GM23248 (cell line): ENCODE data around the gene CLEC2B. TPM values are rescaled to one million over a fixed set of nuclear protein-coding genes. Genes with fewer than 3 reads are reported as not detected.

ENCODE experiments used
- DNase-seq: peaks from one replicate; pipeline ENCODE4 v3.0.0-alpha.2; 2015
- H2AFZ ChIP-seq: fragments of 200-600 bp; sonication (generic); 2 replicates; pipeline ENCODE4 v1.6.1; 2016; ENCODE audit warnings: antibody characterized with exemption
- H3F3A ChIP-seq: fragments of 200-600 bp; sonication (generic); 2 replicates; pipeline ENCODE4 v1.6.1; 2016; ENCODE audit warnings: mild to moderate bottlenecking, antibody characterized with exemption, mixed run types; ENCODE audit not compliant: insufficient read depth
- H3K27ac ChIP-seq: fragments of 200-600 bp; sonication (generic); 2 replicates; pipeline ENCODE4 v1.5.1; 2016; ENCODE audit warnings: mild to moderate bottlenecking
- H3K27me3 ChIP-seq: fragments of 200-600 bp; sonication (generic); replicated peaks from 2 replicates; pipeline ENCODE4 v1.6.1; 2016; ENCODE audit warnings: mild to moderate bottlenecking; ENCODE audit not compliant: insufficient read depth
- H3K36me3 ChIP-seq: fragments of 200-600 bp; sonication (generic); 2 replicates; pipeline ENCODE4 v1.6.1; 2016; ENCODE audit warnings: low read depth, mild to moderate bottlenecking
- H3K4me1 ChIP-seq: fragments of 200-600 bp; sonication (generic); 2 replicates; pipeline ENCODE4 v1.6.1; 2016; ENCODE audit warnings: mild to moderate bottlenecking; ENCODE audit not compliant: insufficient read depth
- H3K4me2 ChIP-seq: fragments of 200-600 bp; sonication (generic); one replicate; pipeline ENCODE4 v1.6.1; 2016; ENCODE audit warnings: mild to moderate bottlenecking; ENCODE audit not compliant: unreplicated experiment
- H3K4me3 ChIP-seq: fragments of 200-600 bp; sonication (generic); 2 replicates; pipeline ENCODE4 v1.5.1; 2016; ENCODE audit warnings: mild to moderate bottlenecking
- H3K79me2 ChIP-seq: fragments of 200-600 bp; sonication (generic); 2 replicates; pipeline ENCODE4 v1.6.1; 2016; ENCODE audit warnings: mild to moderate bottlenecking; ENCODE audit not compliant: insufficient read depth
- H3K9ac ChIP-seq: fragments of 200-600 bp; sonication (generic); 2 replicates; pipeline ENCODE4 v1.6.1; 2016; ENCODE audit warnings: mild to moderate bottlenecking
- H3K9me2 ChIP-seq: fragments of 200-600 bp; sonication (generic); 2 replicates; pipeline ENCODE4 v1.6.1; 2016; ENCODE audit warnings: mixed run types, mild to moderate bottlenecking, moderate library complexity; ENCODE audit not compliant: insufficient read depth
- H3K9me3 ChIP-seq: fragments of 200-600 bp; sonication (generic); one replicate; pipeline ENCODE4 v1.6.1; 2017; ENCODE audit warnings: low read depth
- H4K20me1 ChIP-seq: fragments of 200-600 bp; sonication (generic); 2 replicates; pipeline ENCODE4 v1.6.0; 2016; ENCODE audit not compliant: insufficient read depth
- EZH2 ChIP-seq: fragments of 200-600 bp; sonication (generic); IDR thresholded peaks from 2 replicates; pipeline ENCODE4 v1.6.1; 2018; ENCODE audit warnings: antibody characterized with exemption, mild to moderate bottlenecking; ENCODE audit not compliant: insufficient read depth, poor library complexity, severe bottlenecking
- EZH2phosphoT487 ChIP-seq: fragments of 200-600 bp; sonication (generic); IDR thresholded peaks from 2 replicates; pipeline ENCODE4 v1.6.1; 2018; ENCODE audit warnings: antibody characterized with exemption, moderate library complexity, mild to moderate bottlenecking, low read depth; ENCODE audit not compliant: insufficient read depth
- WGBS, 2 experiments: methylation state at CpG; one replicate each; pipeline ENCODE4 v1.1.6; 2015 to 2017; ENCODE audit warnings: low lambda C conversion rate in 2 of 2, low coverage in 1 of 2; ENCODE audit errors: missing lambda C conversion rate in 2 of 2; 5-methylcytosine and 5-hydroxymethylcytosine counted together
- in situ Hi-C: fragments of 300-500 bp; cut with MboI; formaldehyde crosslinking; loops from 2 replicates; pipeline ENCODE4 v1.15.0; 2020
- polyA plus RNA-seq: library from polyadenylated mRNA; unstranded; fragments of >200 nt; fragmentation: Nextera tagmentation; extraction: Ambion mirVana; gene quantifications from 2 replicates; pipeline ENCODE4 v1.2.1, GENCODE V29; 2016
- total RNA-seq: library from RNA; depleted of rRNA; stranded (reverse); fragments of >200 nt; shearing (Covaris generic); gene quantifications from 2 replicates; pipeline ENCODE4 v1.2.3, GENCODE V29; 2014

CLEC2B gene
- total and polyA plus RNA-seq, 2 experiments from 2014 or later, result 7.2 to 12.2 TPM

DNA sequence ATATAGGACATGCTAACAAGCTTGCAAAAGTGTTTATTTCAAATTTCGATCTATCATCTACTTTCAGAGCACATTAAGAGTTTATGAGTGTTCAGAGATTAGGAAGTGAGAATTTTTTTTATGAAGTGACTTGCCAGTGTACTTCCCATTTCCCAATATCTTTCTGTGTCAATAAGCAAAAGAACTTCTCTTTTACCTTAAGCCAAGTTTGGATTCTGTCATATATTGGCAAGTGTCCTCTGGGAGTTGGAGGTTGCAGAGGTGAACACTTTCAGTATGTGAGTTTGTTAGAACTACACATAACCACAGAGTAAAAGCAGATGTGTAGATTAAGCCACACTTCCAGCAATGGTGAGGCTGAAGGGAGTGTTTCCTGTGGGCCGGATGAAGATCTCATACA, 58.5 kb downstream of the CLEC2B start:
- Histone ChIP-seq H3K9me2 (no peaks in the 10 kb centered on the region), H3K9ac (no peak overlapping the region), H3F3A (no peaks in the 10 kb centered on the region), H3K27ac (no peak overlapping the region), H3K79me2 (no peaks in the 10 kb centered on the region), H3K4me3 (no peak overlapping the region), H3K27me3 (no peaks in the 10 kb centered on the region; the same call in 1 of the 2 replicates), H3K4me2 (no peak overlapping the region), H3K4me1 (no peaks in the 10 kb centered on the region), H4K20me1 (no peaks in the 10 kb centered on the region), H3K9me3 (no peaks in the 10 kb centered on the region), H2AFZ (no peak overlapping the region), H3K36me3 (no peaks in the 10 kb centered on the region)
- no peak for TF ChIP-seq EZH2phosphoT487
- no peak for TF ChIP-seq EZH2
- in situ Hi-C loops, result loop anchor here (25.0 kb wide), 1 partner anchor 327 kb away; the partner anchor contains the start of gene CLEC7A
- DNase-seq, result no peak
- 42 to 48% methylated on average over 2 of the region's 2 CpGs for whole genome bisulfite sequencing, 2 experiments

DNA sequence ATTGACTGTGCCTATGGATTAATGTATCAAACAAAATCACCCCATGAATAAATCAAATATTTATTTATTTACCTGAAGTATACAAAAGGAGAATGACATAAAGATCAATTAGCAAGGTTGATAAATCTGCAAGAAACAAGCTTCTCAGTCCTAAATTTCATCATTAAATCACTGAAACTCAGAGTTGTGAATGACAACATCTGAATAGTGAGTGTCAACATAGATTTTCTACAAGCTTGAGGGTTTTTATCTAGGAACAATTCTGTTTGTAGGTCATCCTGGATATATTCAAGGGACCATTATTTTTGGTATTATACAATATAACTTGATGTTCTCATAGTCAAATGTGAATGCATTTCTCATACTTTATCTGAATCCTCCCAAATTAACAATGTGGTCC, 59.3 kb downstream of the CLEC2B start:
- no peaks in the 10 kb centered on the region for H3K9me2 ChIP-seq
- H3K9ac ChIP-seq, result no peak overlapping the region
- no peaks in the 10 kb centered on the region for H4K20me1 ChIP-seq
- no peak overlapping the region for H3K27ac ChIP-seq
- H2AFZ ChIP-seq, result no peak overlapping the region
- H3K4me2 ChIP-seq, result no peak overlapping the region
- H3K4me3 ChIP-seq, result no peak overlapping the region
- H3K36me3 ChIP-seq, result no peaks in the 10 kb centered on the region
- no peaks in the 10 kb centered on the region for H3K27me3 ChIP-seq
- no peaks in the 10 kb centered on the region for H3K79me2 ChIP-seq
- in situ Hi-C loops, result loop anchor here (25.0 kb wide), 1 partner anchor 327 kb away; the partner anchor contains the start of gene CLEC7A
- no peaks in the 10 kb centered on the region for H3K4me1 ChIP-seq
- H3K9me3 ChIP-seq, result no peaks in the 10 kb centered on the region
- no peak for DNase-seq
- no peaks in the 10 kb centered on the region for H3F3A ChIP-seq
- TF ChIP-seq EZH2phosphoT487, result no peak
- no peak for TF ChIP-seq EZH2

DNA sequence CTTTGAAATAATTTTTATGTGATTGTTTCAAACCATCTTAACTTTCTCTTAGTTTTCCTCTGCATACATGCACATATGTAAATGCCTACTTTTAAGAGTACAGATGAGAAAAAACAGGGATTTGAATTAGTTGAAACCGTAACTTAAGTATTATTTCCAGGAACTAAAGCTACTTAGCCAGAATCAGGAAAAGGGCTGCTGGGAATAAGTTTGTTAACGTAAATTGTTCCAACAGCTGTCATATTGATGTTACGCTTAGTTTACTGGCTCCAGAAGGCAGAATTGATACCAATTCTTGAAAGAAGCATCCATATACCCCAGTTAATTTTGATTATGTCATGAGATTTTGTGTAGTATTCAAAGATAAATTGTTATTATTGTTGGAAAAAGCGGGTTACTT, 59.8 kb downstream of the CLEC2B start:
- no peak for TF ChIP-seq EZH2
- no peak for TF ChIP-seq EZH2phosphoT487
- in situ Hi-C loops, result loop anchor here (25.0 kb wide), 1 partner anchor 328 kb away; the partner anchor contains the start of gene CLEC7A
- H3K27me3 ChIP-seq, result no peaks in the 10 kb centered on the region
- no peaks in the 10 kb centered on the region for H3K9me2 ChIP-seq
- no peak overlapping the region for H3K4me3 ChIP-seq
- DNase-seq, result no peak
- H3K27ac ChIP-seq, result no peak overlapping the region
- WGBS, 2 experiments, result 83 to 88% methylated on average over 4 of the region's 4 CpGs
- H3K9ac ChIP-seq, result no peak overlapping the region
- no peaks in the 10 kb centered on the region for H3K36me3 ChIP-seq
- H3K79me2 ChIP-seq, result no peaks in the 10 kb centered on the region
- H3K4me1 ChIP-seq, result no peaks in the 10 kb centered on the region
- no peaks in the 10 kb centered on the region for H4K20me1 ChIP-seq
- H3K4me2 ChIP-seq, result no peak overlapping the region
- H3K9me3 ChIP-seq, result no peaks in the 10 kb centered on the region
- no peak overlapping the region for H2AFZ ChIP-seq
- no peaks in the 10 kb centered on the region for H3F3A ChIP-seq

DNA sequence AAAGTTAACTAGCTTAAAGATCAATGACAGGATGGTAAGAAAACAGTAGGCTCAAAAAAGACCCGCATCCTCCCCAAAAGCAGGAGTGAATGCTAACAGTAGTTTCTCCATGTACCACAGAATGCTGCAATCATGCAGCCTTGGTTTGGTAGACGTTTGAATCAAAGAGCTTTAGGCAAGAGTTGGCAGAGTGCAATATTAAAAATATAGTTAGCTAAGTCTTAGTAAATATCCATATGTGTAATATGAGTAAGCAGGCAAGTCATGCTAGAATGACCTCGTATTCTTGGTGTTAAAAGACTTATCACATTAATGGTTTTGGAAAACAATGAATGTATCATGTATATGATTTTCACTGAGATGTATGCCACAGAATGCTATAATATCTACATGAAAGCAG, 60.6 kb downstream of the CLEC2B start:
- no peaks in the 10 kb centered on the region for H3K79me2 ChIP-seq
- DNase-seq, result no peak
- H3K36me3 ChIP-seq, result no peaks in the 10 kb centered on the region
- H3K4me1 ChIP-seq, result no peaks in the 10 kb centered on the region
- no peaks in the 10 kb centered on the region for H3K27me3 ChIP-seq
- H3K4me3 ChIP-seq, result no peak overlapping the region
- H3K9me3 ChIP-seq, result no peaks in the 10 kb centered on the region
- TF ChIP-seq EZH2phosphoT487 (no peak), EZH2 (no peak)
- H3K27ac ChIP-seq, result no peak overlapping the region
- H3K9me2 ChIP-seq, result no peaks in the 10 kb centered on the region
- H3K4me2 ChIP-seq, result no peak overlapping the region
- 58% methylated on average over 3 of the region's 3 CpGs for WGBS, 2 experiments
- no peak overlapping the region for H3K9ac ChIP-seq
- no peaks in the 10 kb centered on the region for H3F3A ChIP-seq
- H4K20me1 ChIP-seq, result no peaks in the 10 kb centered on the region
- in situ Hi-C loops, result loop anchor here (25.0 kb wide), 1 partner anchor 329 kb away; the partner anchor contains the start of gene CLEC7A
- H2AFZ ChIP-seq, result no peak overlapping the region

DNA sequence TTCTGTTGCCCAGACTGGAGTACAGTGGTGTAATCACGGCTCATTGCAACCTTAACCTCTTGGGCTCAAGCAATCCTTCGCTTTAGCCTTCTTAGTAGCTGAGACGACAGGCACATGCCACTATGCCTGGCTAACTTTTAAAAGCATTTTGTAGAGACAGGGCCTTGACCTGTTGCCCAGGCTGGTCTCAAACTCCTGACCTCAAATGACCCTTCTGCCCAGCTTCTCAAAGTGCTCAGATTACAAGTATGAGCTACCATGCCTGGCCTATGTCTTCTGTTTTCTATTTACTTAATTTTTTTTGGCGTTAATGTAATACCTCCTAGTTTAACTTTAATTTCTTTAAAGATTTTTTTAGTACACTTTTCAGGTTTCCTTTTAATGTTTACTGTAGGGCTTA, 62.4 kb downstream of the CLEC2B start:
- WGBS, 2 experiments, result 56 to 69% methylated on average over 4 of the region's 4 CpGs
- no peak for DNase-seq
- in situ Hi-C loops, result loop anchor here (25.0 kb wide), 1 partner anchor 331 kb away; the partner anchor contains the start of gene CLEC7A

More for the DNA sequence above, 62.4 kb downstream of the CLEC2B start:
- Histone ChIP-seq H4K20me1 (no peaks in the 10 kb centered on the region), H3K9me3 (no peaks in the 10 kb centered on the region), H3K79me2 (no peaks in the 10 kb centered on the region), H3K4me2 (no peak overlapping the region), H3K9me2 (no peaks in the 10 kb centered on the region), H3K27me3 (no peaks in the 10 kb centered on the region), H3K36me3 (no peaks in the 10 kb centered on the region), H2AFZ (no peak overlapping the region), H3K27ac (no peak overlapping the region), H3K4me3 (no peak overlapping the region), H3K4me1 (no peaks in the 10 kb centered on the region), H3F3A (no peaks in the 10 kb centered on the region), H3K9ac (no peak overlapping the region)
- TF ChIP-seq EZH2phosphoT487, result no peak
- no peak for TF ChIP-seq EZH2
